ENCODE measurements around the gene EPHA4. TPM values are rescaled to one million over a fixed set of nuclear protein-coding genes. Genes with fewer than 3 reads are reported as not detected.

EPHA4 gene
- polyA plus RNA-seq, 1 of the 3 experiments (the other 2 are of a cell fraction) = 0.90 TPM

DNA sequence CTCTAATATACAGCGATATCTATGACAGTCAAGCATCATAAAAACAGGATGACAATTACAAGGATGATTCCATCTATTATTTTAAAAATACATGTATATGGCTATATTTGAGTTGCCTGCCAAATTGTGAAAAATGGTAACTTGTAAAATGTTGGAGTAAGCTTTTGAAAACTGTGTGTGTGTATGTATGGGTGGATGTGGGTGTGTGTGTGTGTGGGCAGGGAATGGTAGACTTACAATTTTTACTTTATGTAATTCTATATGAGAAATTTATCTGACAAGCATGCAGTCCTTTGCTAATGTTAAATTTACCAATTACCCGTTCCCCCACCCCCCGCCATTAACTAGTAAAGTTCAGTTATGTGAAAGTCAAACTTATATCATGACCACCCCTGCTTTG lies 14.0 kb downstream of the EPHA4 start:
- no peak for TF ChIP-seq TCF12 (IDR thresholded peaks at IDR 0.05)
- no peak for TF ChIP-seq GATA2 (CRISPR knock-in tag; IDR thresholded peaks at IDR 0.05)
- TF ChIP-seq, protein P1, sequence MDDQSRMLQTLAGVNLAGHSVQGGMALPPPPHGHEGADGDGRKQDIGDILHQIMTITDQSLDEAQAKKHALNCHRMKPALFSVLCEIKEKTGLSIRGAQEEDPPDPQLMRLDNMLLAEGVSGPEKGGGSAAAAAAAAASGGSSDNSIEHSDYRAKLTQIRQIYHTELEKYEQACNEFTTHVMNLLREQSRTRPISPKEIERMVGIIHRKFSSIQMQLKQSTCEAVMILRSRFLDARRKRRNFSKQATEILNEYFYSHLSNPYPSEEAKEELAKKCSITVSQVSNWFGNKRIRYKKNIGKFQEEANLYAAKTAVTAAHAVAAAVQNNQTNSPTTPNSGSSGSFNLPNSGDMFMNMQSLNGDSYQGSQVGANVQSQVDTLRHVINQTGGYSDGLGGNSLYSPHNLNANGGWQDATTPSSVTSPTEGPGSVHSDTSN (IDR thresholded peaks at IDR 0.05) = no peak
- no peak for TF ChIP-seq SIN3A (IDR thresholded peaks at IDR 0.05; ENCODE audit: borderline replicate concordance, low read depth, low read length)
- TF ChIP-seq, protein P2, sequence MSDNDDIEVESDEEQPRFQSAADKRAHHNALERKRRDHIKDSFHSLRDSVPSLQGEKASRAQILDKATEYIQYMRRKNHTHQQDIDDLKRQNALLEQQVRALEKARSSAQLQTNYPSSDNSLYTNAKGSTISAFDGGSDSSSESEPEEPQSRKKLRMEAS (IDR thresholded peaks at IDR 0.05; ENCODE audit: low read depth) = no peak
- TF ChIP-seq FOSL2 (IDR thresholded peaks at IDR 0.05; ENCODE audit: borderline replicate concordance, low read depth) = no peak
- no peak for TF ChIP-seq EZH2phosphoT487 (IDR thresholded peaks at IDR 0.05; ENCODE audit: borderline replicate concordance, low read depth)
- no peak for TF ChIP-seq JUND (IDR thresholded peaks at IDR 0.05)
- TF ChIP-seq RCOR1 (IDR thresholded peaks at IDR 0.05; ENCODE audit: low read length) = no peak
- TF ChIP-seq, protein P3, sequence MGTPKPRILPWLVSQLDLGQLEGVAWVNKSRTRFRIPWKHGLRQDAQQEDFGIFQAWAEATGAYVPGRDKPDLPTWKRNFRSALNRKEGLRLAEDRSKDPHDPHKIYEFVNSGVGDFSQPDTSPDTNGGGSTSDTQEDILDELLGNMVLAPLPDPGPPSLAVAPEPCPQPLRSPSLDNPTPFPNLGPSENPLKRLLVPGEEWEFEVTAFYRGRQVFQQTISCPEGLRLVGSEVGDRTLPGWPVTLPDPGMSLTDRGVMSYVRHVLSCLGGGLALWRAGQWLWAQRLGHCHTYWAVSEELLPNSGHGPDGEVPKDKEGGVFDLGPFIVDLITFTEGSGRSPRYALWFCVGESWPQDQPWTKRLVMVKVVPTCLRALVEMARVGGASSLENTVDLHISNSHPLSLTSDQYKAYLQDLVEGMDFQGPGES (IDR thresholded peaks at IDR 0.05; ENCODE audit: low read depth, low read length) = no peak
- TF ChIP-seq, protein P4, sequence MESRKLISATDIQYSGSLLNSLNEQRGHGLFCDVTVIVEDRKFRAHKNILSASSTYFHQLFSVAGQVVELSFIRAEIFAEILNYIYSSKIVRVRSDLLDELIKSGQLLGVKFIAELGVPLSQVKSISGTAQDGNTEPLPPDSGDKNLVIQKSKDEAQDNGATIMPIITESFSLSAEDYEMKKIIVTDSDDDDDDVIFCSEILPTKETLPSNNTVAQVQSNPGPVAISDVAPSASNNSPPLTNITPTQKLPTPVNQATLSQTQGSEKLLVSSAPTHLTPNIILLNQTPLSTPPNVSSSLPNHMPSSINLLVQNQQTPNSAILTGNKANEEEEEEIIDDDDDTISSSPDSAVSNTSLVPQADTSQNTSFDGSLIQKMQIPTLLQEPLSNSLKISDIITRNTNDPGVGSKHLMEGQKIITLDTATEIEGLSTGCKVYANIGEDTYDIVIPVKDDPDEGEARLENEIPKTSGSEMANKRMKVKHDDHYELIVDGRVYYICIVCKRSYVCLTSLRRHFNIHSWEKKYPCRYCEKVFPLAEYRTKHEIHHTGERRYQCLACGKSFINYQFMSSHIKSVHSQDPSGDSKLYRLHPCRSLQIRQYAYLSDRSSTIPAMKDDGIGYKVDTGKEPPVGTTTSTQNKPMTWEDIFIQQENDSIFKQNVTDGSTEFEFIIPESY (IDR thresholded peaks at IDR 0.05; ENCODE audit: borderline replicate concordance, low read depth) = no peak
- no peak for TF ChIP-seq RXRA (IDR thresholded peaks at IDR 0.05; ENCODE audit: borderline replicate concordance, low read depth)
- no peak for TF ChIP-seq TEAD4 (IDR thresholded peaks at IDR 0.05; ENCODE audit: borderline replicate concordance, insufficient read depth)
- TF ChIP-seq RFX5 (IDR thresholded peaks at IDR 0.05; ENCODE audit: low read length) = no peak
- TF ChIP-seq RAD21 (IDR thresholded peaks at IDR 0.05; ENCODE audit: low read length) = no peak
- Histone ChIP-seq H3K4me1 (ENCODE audit: control insufficient read depth in 1 of 2, insufficient read depth in 2 of 2, low read depth in 1 of 2, low read length in 1 of 2) (no peaks in the 10 kb centered on the region), H3K4me3 (ENCODE audit: low read depth in 2 of 2, low read length in 1 of 2) (no peak overlapping the region), H3K27me3 (ENCODE audit: insufficient read depth) (no peaks in the 10 kb centered on the region), H3K9me2 (no peaks in the 10 kb centered on the region), H2AFZ (ENCODE audit: low read depth) (no peak overlapping the region), H3K79me2 (ENCODE audit: insufficient read depth) (no peaks in the 10 kb centered on the region), H3K9ac (no peak overlapping the region), H3K27ac (ENCODE audit: low read depth in 2 of 2, low read length in 1 of 2) (no peak overlapping the region), H3K4me2 (no peak overlapping the region), H3F3A (replicated peaks; ENCODE audit: insufficient read depth) (no peaks in the 10 kb centered on the region), H4K20me1 (ENCODE audit: insufficient read depth) (no peaks in the 10 kb centered on the region), H3K9me3 (no peaks in the 10 kb centered on the region), H3K36me3 (replicated peaks in 1 of 2; ENCODE audit: control insufficient read depth in 1 of 2, insufficient read depth in 2 of 2, low read length in 1 of 2) (no peaks in the 10 kb centered on the region)
- CTCF ChIA-PET = interaction anchor here (5.3 kb wide), 1 partner anchor 16 kb away, joined by 26 read pairs; no protein-coding TSS in a partner anchor
- DNase-seq = no peak
- 11% methylated on average over 3 of the region's 3 CpGs for WGBS (ENCODE audit: low lambda C conversion rate)
- POLR2A ChIA-PET = no interaction called here
